Measurements from ENCODE around the gene RELCH.
A peak's percentile ranks its signal among the peaks of the same experiment; 100 is the strongest.

RELCH gene

DNA sequence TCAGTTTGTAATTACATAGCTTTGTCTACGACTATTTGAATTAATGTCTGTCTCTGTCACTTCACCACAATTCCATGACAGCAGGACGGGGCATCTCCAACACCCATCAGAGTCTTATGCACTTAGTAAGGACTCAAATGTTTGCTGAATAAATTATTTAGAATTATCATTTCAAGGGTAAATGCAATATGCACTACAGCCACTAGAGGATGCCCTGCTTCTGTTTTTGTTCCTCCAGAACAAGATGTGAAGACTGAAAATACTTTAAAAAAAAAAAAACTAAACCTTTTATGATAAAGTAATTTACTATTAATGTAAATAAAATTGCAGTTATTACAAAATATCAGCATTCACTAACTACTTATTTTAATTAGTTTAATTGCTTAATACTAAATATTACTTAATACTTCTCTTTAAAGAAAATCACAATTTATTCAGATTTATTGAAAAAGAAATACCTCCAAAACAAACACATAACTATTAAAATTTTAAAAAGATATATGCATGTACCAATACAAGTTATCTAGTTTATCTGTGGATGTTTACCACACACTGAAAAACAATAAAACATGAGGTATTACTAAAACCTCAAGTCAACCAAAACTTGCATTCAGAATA lies 3.4 kb upstream of the RELCH start:
- H3K27me3 ChIP-seq = no peaks in the 10 kb centered on the region
- H3K9me3 ChIP-seq = no peaks in the 10 kb centered on the region
- no peaks in the 10 kb centered on the region for H3K36me3 ChIP-seq
- TF ChIP-seq, protein P1, sequence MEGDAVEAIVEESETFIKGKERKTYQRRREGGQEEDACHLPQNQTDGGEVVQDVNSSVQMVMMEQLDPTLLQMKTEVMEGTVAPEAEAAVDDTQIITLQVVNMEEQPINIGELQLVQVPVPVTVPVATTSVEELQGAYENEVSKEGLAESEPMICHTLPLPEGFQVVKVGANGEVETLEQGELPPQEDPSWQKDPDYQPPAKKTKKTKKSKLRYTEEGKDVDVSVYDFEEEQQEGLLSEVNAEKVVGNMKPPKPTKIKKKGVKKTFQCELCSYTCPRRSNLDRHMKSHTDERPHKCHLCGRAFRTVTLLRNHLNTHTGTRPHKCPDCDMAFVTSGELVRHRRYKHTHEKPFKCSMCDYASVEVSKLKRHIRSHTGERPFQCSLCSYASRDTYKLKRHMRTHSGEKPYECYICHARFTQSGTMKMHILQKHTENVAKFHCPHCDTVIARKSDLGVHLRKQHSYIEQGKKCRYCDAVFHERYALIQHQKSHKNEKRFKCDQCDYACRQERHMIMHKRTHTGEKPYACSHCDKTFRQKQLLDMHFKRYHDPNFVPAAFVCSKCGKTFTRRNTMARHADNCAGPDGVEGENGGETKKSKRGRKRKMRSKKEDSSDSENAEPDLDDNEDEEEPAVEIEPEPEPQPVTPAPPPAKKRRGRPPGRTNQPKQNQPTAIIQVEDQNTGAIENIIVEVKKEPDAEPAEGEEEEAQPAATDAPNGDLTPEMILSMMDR (IDR thresholded peaks at IDR 0.05) = peak; percentile 80
- no peak overlapping the region for H3K4me3 ChIP-seq (ENCODE audit: low read depth in 1 of 2, low read length in 1 of 2)
- no peak overlapping the region for H3K27ac ChIP-seq
- peaks cover 21 to 23% of the 10 kb centered on the region in 2 experiments for H3K4me1 ChIP-seq (ENCODE audit: control insufficient read depth in 1 of 2, insufficient read depth in 1 of 2, low read depth in 1 of 2, low read length in 1 of 2)

DNA sequence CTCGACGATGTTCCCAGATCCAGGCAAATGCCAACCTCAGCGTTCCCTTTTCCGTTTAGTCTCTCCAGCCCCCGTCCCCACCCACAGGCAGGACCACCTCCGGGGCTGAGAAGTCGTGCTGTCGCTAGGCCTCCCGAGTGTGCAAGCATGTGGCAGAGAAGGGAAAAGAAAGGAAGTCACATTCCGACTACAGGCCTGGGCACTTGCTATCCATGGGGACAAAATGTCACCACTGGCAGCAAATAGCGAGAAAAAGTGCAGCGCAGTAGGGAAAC lies 619 bp upstream of the RELCH start:
- Histone ChIP-seq H3K4me3 (ENCODE audit: low read depth in 1 of 2, low read length in 1 of 2) (peak overlapping the region; percentile 97 to 100), H3K9me3 (no peaks in the 10 kb centered on the region), H3K27ac (peak overlapping the region; percentile 91), H3K27me3 (no peaks in the 10 kb centered on the region), H3K36me3 (no peaks in the 10 kb centered on the region), H3K4me1 (ENCODE audit: control insufficient read depth in 1 of 2, insufficient read depth in 1 of 2, low read depth in 1 of 2, low read length in 1 of 2) (peaks cover 40 to 44% of the 10 kb centered on the region in 2 experiments)
- TF ChIP-seq, protein P1 (IDR thresholded peaks at IDR 0.05) = no peak

DNA sequence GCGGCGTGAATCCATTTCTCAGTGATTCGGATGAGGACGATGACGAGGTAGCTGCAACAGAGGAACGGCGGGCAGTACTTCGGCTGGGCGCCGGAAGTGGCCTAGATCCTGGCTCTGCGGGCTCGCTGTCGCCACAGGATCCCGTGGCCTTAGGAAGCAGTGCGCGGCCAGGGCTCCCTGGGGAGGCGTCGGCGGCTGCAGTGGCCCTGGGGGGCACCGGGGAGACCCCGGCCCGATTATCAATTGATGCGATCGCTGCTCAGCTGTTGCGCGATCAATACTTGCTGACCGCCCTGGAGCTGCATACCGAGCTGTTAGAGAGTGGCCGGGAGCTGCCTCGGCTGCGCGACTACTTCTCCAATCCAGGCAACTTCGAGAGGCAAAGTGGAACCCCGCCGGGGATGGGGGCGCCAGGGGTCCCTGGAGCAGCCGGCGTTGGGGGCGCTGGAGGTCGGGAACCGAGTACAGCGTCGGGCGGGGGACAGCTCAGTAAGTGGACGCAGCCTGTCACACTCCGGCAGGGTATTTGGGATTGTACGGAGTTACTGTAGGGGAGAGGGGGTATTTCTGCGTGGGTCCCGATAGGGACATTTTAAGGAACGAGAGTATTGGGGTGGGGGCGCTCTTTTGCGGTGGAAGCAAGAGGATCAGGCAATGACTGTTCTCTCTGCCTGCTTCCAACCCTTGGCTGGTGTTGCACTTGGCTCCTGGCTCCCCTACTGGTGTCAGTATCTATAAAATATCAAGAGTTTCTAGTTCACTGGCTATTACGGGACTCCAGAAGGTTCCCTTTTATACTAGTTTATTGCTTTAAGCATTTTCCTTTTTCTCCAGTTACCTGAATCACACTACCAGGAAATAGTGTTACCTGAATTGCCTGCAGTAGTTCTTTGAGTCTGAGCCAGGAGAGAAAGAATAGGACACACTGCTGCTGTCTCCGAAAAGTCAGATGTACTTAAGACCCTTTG lies 772 bp downstream of the RELCH start:
- Histone ChIP-seq H3K4me3 (ENCODE audit: low read depth in 1 of 2, low read length in 1 of 2) (peak overlapping the region; percentile 97 to 100), H3K36me3 (no peaks in the 10 kb centered on the region), H3K9me3 (no peaks in the 10 kb centered on the region), H3K27ac (peak overlapping the region; percentile 91), H3K4me1 (ENCODE audit: control insufficient read depth in 1 of 2, insufficient read depth in 1 of 2, low read depth in 1 of 2, low read length in 1 of 2) (peaks cover 39 to 40% of the 10 kb centered on the region in 2 experiments), H3K27me3 (no peaks in the 10 kb centered on the region)
- TF ChIP-seq, protein P1 (IDR thresholded peaks at IDR 0.05) = no peak

DNA sequence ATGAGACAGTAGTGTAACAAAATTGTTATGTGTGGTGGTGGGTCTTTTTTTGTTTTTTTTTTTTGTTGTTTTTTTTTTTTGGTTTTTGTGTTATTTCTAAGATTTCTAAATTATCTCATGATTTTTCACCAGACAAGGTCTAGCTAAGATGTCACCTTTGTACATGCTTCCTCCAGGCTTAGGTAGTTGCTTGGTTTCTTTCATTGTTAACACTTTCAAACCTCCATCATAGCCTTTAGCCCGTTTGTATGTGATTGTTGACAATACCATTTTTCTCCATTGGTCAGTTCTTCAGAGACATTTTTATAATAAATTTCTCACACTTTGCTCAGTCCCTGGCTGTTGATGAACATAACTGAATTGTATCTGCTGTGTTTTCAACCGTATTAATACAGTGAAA lies 2.2 kb downstream of the RELCH start:
- Histone ChIP-seq H3K4me3 (ENCODE audit: low read depth in 1 of 2, low read length in 1 of 2) (peak overlapping the region in 1 of 2 experiments; percentile 100), H3K27me3 (no peaks in the 10 kb centered on the region), H3K9me3 (no peaks in the 10 kb centered on the region), H3K27ac (no peak overlapping the region), H3K4me1 (ENCODE audit: control insufficient read depth in 1 of 2, insufficient read depth in 1 of 2, low read depth in 1 of 2, low read length in 1 of 2) (peaks cover 39 to 40% of the 10 kb centered on the region in 2 experiments), H3K36me3 (no peaks in the 10 kb centered on the region)
- TF ChIP-seq, protein P1 (IDR thresholded peaks at IDR 0.05) = no peak

DNA sequence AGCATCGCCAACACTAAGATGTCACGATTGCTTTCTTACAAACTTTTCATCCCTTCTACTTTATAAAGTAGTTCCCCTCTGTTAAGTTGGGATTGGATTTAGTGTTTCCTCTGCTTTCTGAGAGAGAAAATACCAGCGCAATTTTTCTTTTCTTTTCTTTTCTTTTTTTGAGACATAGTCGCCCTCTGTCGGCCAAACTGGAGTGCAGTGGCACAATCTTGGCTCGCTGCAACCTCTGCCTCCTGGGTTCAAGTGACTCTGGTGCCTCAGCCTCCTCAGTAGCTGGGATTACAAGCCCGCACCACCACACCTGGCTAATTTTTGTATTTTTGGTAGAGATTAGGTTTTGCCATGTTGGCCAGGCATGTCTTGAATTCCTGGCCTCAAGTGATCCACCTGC lies 9.0 kb downstream of the RELCH start:
- Histone ChIP-seq H3K27me3 (no peaks in the 10 kb centered on the region), H3K4me1 (ENCODE audit: control insufficient read depth in 1 of 2, insufficient read depth in 1 of 2, low read depth in 1 of 2, low read length in 1 of 2) (peaks cover 6 to 8% of the 10 kb centered on the region in 2 experiments), H3K36me3 (no peaks in the 10 kb centered on the region), H3K4me3 (ENCODE audit: low read depth in 1 of 2, low read length in 1 of 2) (no peak overlapping the region), H3K27ac (no peak overlapping the region), H3K9me3 (no peaks in the 10 kb centered on the region)
- TF ChIP-seq, protein P1 (IDR thresholded peaks at IDR 0.05) = no peak
